IMR-90 (cell line): Measurements from ENCODE around the gene U2SURP. TPM values are rescaled to one million over a fixed set of nuclear protein-coding genes. Genes with fewer than 3 reads are reported as not detected.

Experiments
- ATAC-seq: fragments of 200-7000 bp; cut with Tn5 transposase; 2 replicates; pipeline ENCODE4 v1.9.1; 2020; ENCODE audit warnings: low read depth, mild to moderate bottlenecking, moderate library complexity
- BruUV-seq: library from RNA; stranded (reverse); fragments of 400-500 nt; replicated peaks from 2 replicates; lab custom pipeline; 2021; lab: Mats Ljungman, UMichigan
- CTCF ChIA-PET: fragments of 300-600 bp; formaldehyde crosslinking; extraction: SDS; loops from one replicate; lab custom pipeline; 2021; ENCODE audit warnings: antibody characterized with exemption; lab: Yijun Ruan, JAX
- POLR2A ChIA-PET: fragments of 300-600 bp; sonication (Branson Sonifier 250); formaldehyde crosslinking; loops from one replicate; lab custom pipeline; 2022; ENCODE audit warnings: antibody characterized with exemption; ENCODE audit not compliant: unreplicated experiment; lab: Charles Lee
- DNase-seq: peaks from one replicate; pipeline ENCODE4 v3.0.0; 2013
- H2AFZ ChIP-seq: replicated peaks from 2 replicates; pipeline ENCODE3; 2013; ENCODE audit warnings: low read length, mild to moderate bottlenecking; ENCODE audit not compliant: poor library complexity
- H2AK5ac ChIP-seq: 2 replicates; pipeline ENCODE4 v1.6.1; 2013; ENCODE audit warnings: low read depth, low read length, inconsistent platforms
- H2AK9ac ChIP-seq: replicated peaks from 2 replicates; pipeline ENCODE3; 2013; ENCODE audit warnings: mild to moderate bottlenecking, low read depth, low read length, moderate library complexity; ENCODE audit not compliant: poor library complexity
- H2BK120ac ChIP-seq: 2 replicates; pipeline ENCODE4 v1.6.1; 2013; ENCODE audit warnings: low read depth, low read length, inconsistent platforms
- H2BK15ac ChIP-seq: 3 replicates; pipeline ENCODE4 v1.6.1; 2013; ENCODE audit warnings: low read depth, low read length, inconsistent platforms
- H2BK20ac ChIP-seq: 2 replicates; pipeline ENCODE4 v1.6.1; 2013; ENCODE audit warnings: low read depth, mild to moderate bottlenecking, inconsistent platforms, low read length, moderate library complexity
- H2BK5ac ChIP-seq: 2 replicates; pipeline ENCODE4 v1.6.1; 2013; ENCODE audit warnings: mild to moderate bottlenecking, low read depth, low read length, inconsistent platforms; ENCODE audit not compliant: poor library complexity, severe bottlenecking
- H3K14ac ChIP-seq: replicated peaks from 2 replicates; pipeline ENCODE4 v1.6.1; 2013; ENCODE audit warnings: low read depth, low read length, inconsistent platforms
- H3K18ac ChIP-seq: 2 replicates; pipeline ENCODE4 v1.6.1; 2013; ENCODE audit warnings: low read depth, low read length, control low read depth
- H3K23ac ChIP-seq: 2 replicates; pipeline ENCODE4 v1.6.1; 2013; ENCODE audit warnings: low read depth, low read length, inconsistent platforms
- H3K27ac ChIP-seq: 2 replicates; pipeline ENCODE4 v1.5.1; 2013; ENCODE audit warnings: mild to moderate bottlenecking, control low read depth, low read length; ENCODE audit not compliant: insufficient read depth
- H3K27me3 ChIP-seq: 2 replicates; pipeline ENCODE4 v1.6.1; 2013; ENCODE audit warnings: low read length; ENCODE audit not compliant: control insufficient read depth, insufficient read depth
- H3K36me3 ChIP-seq: 2 replicates; pipeline ENCODE4 v1.6.1; 2013; ENCODE audit warnings: low read length, mixed read lengths; ENCODE audit not compliant: control insufficient read depth, insufficient read depth
- H3K4ac ChIP-seq: 2 replicates; pipeline ENCODE4 v1.6.1; 2013; ENCODE audit warnings: low read depth, low read length, inconsistent platforms
- H3K4me1 ChIP-seq: 2 replicates; pipeline ENCODE4 v1.6.1; 2013; ENCODE audit warnings: low read length, mixed read lengths; ENCODE audit not compliant: control insufficient read depth, insufficient read depth
- H3K4me2 ChIP-seq: 2 replicates; pipeline ENCODE4 v1.6.1; 2013; ENCODE audit warnings: low read depth, mild to moderate bottlenecking, control low read depth, low read length, moderate library complexity
- H3K4me3 ChIP-seq: 2 replicates; pipeline ENCODE4 v1.5.1; 2013; ENCODE audit warnings: low read depth, mild to moderate bottlenecking, control low read depth, low read length, moderate library complexity; ENCODE audit not compliant: insufficient read depth
- H3K56ac ChIP-seq: 2 replicates; pipeline ENCODE4 v1.6.1; 2013; ENCODE audit warnings: low read length, inconsistent platforms; ENCODE audit not compliant: insufficient read depth; ENCODE audit errors: extremely low read depth
- H3K79me1 ChIP-seq, 2 experiments: 2 replicates each; pipeline ENCODE4 v1.6.1; 2013; ENCODE audit warnings: low read length in 2 of 2, inconsistent platforms in 1 of 2, low read depth in 1 of 2
- H3K9ac ChIP-seq: 2 replicates; pipeline ENCODE4 v1.6.1; 2013; ENCODE audit warnings: low read depth, low read length, control low read depth
- H3K9me1 ChIP-seq: 2 replicates; pipeline ENCODE4 v1.6.1; 2013; ENCODE audit warnings: low read length, inconsistent platforms; ENCODE audit not compliant: insufficient read depth
- H3K9me3 ChIP-seq: 2 replicates; pipeline ENCODE4 v1.6.1; 2013; ENCODE audit warnings: low read length; ENCODE audit not compliant: control insufficient read depth, insufficient read depth
- H4K20me1 ChIP-seq: 2 replicates; pipeline ENCODE4 v1.6.1; 2013; ENCODE audit warnings: low read length, inconsistent platforms; ENCODE audit not compliant: insufficient read depth
- H4K5ac ChIP-seq: 2 replicates; pipeline ENCODE4 v1.6.1; 2013; ENCODE audit warnings: mild to moderate bottlenecking, low read depth, low read length, control low read depth
- H4K8ac ChIP-seq, 2 experiments: 2 replicates each; pipeline ENCODE4 v1.6.1; 2013; ENCODE audit warnings: low read depth in 2 of 2, low read length in 2 of 2, control low read depth in 1 of 2, inconsistent platforms in 1 of 2
- H4K91ac ChIP-seq: 2 replicates; pipeline ENCODE4 v1.6.1; 2013; ENCODE audit warnings: low read depth, low read length, inconsistent platforms; ENCODE audit not compliant: insufficient read depth
- BHLHE40 ChIP-seq: fragments of 150-350 bp; IDR thresholded peaks from 2 replicates; pipeline ENCODE4 v1.6.1; 2016; ENCODE audit warnings: mild to moderate bottlenecking, low read depth, low read length
- CEBPB ChIP-seq: IDR thresholded peaks from 2 replicates; pipeline ENCODE4 v1.6.1; 2012; ENCODE audit warnings: low read depth, low read length, improper control_type of control experiment
- CHD1 ChIP-seq: IDR thresholded peaks from 2 replicates; pipeline ENCODE4 v1.6.1; 2012; ENCODE audit warnings: low read depth, low read length, improper control_type of control experiment
- FOS ChIP-seq: fragments of 150-350 bp; IDR thresholded peaks from 2 replicates; pipeline ENCODE4 v1.6.1; 2016; ENCODE audit warnings: low read depth, low read length
- MAFK ChIP-seq: IDR thresholded peaks from 2 replicates; pipeline ENCODE4 v1.6.1; 2012; ENCODE audit warnings: low read depth, low read length, improper control_type of control experiment
- MAZ ChIP-seq: IDR thresholded peaks from 2 replicates; pipeline ENCODE4 v1.6.1; 2012; ENCODE audit warnings: low read depth, mild to moderate bottlenecking, low read length, improper control_type of control experiment, moderate library complexity, borderline replicate concordance
- MXI1 ChIP-seq: IDR thresholded peaks from 2 replicates; pipeline ENCODE4 v1.6.1; 2012; ENCODE audit warnings: low read depth, mild to moderate bottlenecking, low read length, moderate library complexity, borderline replicate concordance
- NFE2L2 ChIP-seq: fragments of 150-350 bp; IDR thresholded peaks from 2 replicates; pipeline ENCODE4 v1.6.1; 2016; ENCODE audit warnings: low read depth, mild to moderate bottlenecking, low read length
- POLR2A ChIP-seq: IDR thresholded peaks from 2 replicates; pipeline ENCODE4 v1.6.1; 2012; ENCODE audit warnings: mild to moderate bottlenecking, low read depth, low read length
- RAD21 ChIP-seq: IDR thresholded peaks from 2 replicates; pipeline ENCODE4 v1.6.1; 2012; ENCODE audit warnings: low read length, improper control_type of control experiment
- RCOR1 ChIP-seq: IDR thresholded peaks from 2 replicates; pipeline ENCODE4 v1.6.1; 2012; ENCODE audit warnings: mild to moderate bottlenecking, low read length, improper control_type of control experiment; ENCODE audit not compliant: insufficient replicate concordance
- RFX5 ChIP-seq: IDR thresholded peaks from 2 replicates; pipeline ENCODE4 v1.8.0; 2012; ENCODE audit warnings: low read depth, mild to moderate bottlenecking, low read length, moderate library complexity
- SMC3 ChIP-seq: fragments of 150-350 bp; IDR thresholded peaks from 2 replicates; pipeline ENCODE4 v1.6.1; 2016; ENCODE audit warnings: low read depth, mild to moderate bottlenecking, antibody characterized with exemption, low read length, moderate library complexity
- WGBS, 2 experiments: methylation state at CpG; one replicate each; pipeline versions ENCODE4 v1.1.5 to v1.1.7; 2013; ENCODE audit warnings: missing lambda C conversion rate in 2 of 2; ENCODE audit not compliant: insufficient read length in 1 of 2; ENCODE audit errors: extremely low coverage in 2 of 2; 5-methylcytosine and 5-hydroxymethylcytosine counted together
- dilution Hi-C: fragments of 300-500 bp; cut with HindIII; formaldehyde crosslinking; loops from one replicate; pipeline ENCODE4 v1.14.3; 2018; ENCODE audit warnings: low sequenced_read_pairs; ENCODE audit not compliant: unreplicated experiment
- in situ Hi-C: fragments of 300-500 bp; cut with MboI; formaldehyde crosslinking; loops from 3 replicates; pipeline ENCODE4 v1.14.3; 2019; ENCODE audit warnings: low sequenced_read_pairs, inconsistent platforms, mixed read lengths
- intact Hi-C: fragments of 100-400 bp; cut with micrococcal nuclease; formaldehyde crosslinking; loops from 2 replicates; pipeline ENCODE4 v1.10.0; 2022
- polyA plus RNA-seq, 3 experiments: library from polyadenylated mRNA; depleted of rRNA; stranded (reverse); fragments of >200 nt; gene quantifications; 2 replicates each; pipeline ENCODE4 v1.2.3, GENCODE V29; 2012; ENCODE audit warnings: low replicate concordance in 1 of 3
- total RNA-seq: library from RNA; depleted of rRNA; stranded (reverse); fragments of >200 nt; gene quantifications from 2 replicates; pipeline ENCODE4 v1.2.3, GENCODE V29; 2012
- TF ChIP-seq, protein P1 (sequence below): conservative IDR thresholded peaks from 2 replicates; pipeline ENCODE4 v1.5.1; 2012; ENCODE audit warnings: mild to moderate bottlenecking, low read depth, low read length, improper control_type of control experiment
- TF ChIP-seq, protein P2 (sequence below): fragments of 150-350 bp; IDR thresholded peaks from 2 replicates; pipeline ENCODE4 v1.6.1; 2016; ENCODE audit warnings: low read depth, mild to moderate bottlenecking, low read length, moderate library complexity, borderline replicate concordance
- TF ChIP-seq, protein P3 (sequence below): fragments of 150-350 bp; IDR thresholded peaks from 2 replicates; pipeline ENCODE4 v1.6.1; 2017; ENCODE audit warnings: mild to moderate bottlenecking, antibody characterized with exemption, low read length, low read depth

U2SURP gene
- total and polyA plus RNA-seq, 2 of the 4 experiments (the other 2 are of a cell fraction): 24.8 to 29.4 TPM

GRCh38 chr3:143103652-143104051 lies 102.3 kb downstream of the U2SURP start:
- Histone ChIP-seq H3K4me1 (no peaks in the 10 kb centered on the region), H2BK20ac (no peak overlapping the region), H2AFZ (no peak overlapping the region), H2AK9ac (no peak overlapping the region), H3K4me2 (no peak overlapping the region), H4K20me1 (no peaks in the 10 kb centered on the region), H3K18ac (no peak overlapping the region), H3K14ac (no peak overlapping the region), H3K4me3 (no peak overlapping the region), H3K9me1 (no peaks in the 10 kb centered on the region), H4K5ac (no peak overlapping the region), H2BK5ac (no peak overlapping the region), H3K27ac (no peak overlapping the region), H3K79me1 (no peaks in the 10 kb centered on the region), H3K56ac (no peak overlapping the region), H3K9me3 (peaks cover 5% of the 10 kb centered on the region), H3K4ac (no peak overlapping the region), H2BK120ac (no peak overlapping the region), H2BK15ac (no peak overlapping the region), H2AK5ac (no peak overlapping the region), H4K91ac (no peak overlapping the region), H3K36me3 (no peaks in the 10 kb centered on the region), H4K8ac (no peak overlapping the region), H3K27me3 (peaks cover 9% of the 10 kb centered on the region), H3K9ac (no peak overlapping the region), H3K23ac (no peak overlapping the region)
- intact Hi-C loops (no loop called here), in situ Hi-C loops (loop anchor here (10.0 kb wide), 1 partner anchor 551 kb away; no protein-coding TSS in a partner anchor), dilution Hi-C loops (no loop called here)
- WGBS, 2 experiments: 79% methylated on average over 2 of the region's 2 CpGs; no CpG with 5 or more reads in 1 of the 2 experiments
- ChIA-PET CTCF (no interaction called here), POLR2A (no interaction called here)
- DNase-seq (no peak), ATAC-seq (no peak)
- TF ChIP-seq, protein P1, sequence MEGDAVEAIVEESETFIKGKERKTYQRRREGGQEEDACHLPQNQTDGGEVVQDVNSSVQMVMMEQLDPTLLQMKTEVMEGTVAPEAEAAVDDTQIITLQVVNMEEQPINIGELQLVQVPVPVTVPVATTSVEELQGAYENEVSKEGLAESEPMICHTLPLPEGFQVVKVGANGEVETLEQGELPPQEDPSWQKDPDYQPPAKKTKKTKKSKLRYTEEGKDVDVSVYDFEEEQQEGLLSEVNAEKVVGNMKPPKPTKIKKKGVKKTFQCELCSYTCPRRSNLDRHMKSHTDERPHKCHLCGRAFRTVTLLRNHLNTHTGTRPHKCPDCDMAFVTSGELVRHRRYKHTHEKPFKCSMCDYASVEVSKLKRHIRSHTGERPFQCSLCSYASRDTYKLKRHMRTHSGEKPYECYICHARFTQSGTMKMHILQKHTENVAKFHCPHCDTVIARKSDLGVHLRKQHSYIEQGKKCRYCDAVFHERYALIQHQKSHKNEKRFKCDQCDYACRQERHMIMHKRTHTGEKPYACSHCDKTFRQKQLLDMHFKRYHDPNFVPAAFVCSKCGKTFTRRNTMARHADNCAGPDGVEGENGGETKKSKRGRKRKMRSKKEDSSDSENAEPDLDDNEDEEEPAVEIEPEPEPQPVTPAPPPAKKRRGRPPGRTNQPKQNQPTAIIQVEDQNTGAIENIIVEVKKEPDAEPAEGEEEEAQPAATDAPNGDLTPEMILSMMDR: no peak
- TF ChIP-seq POLR2A (no peak), RFX5 (no peak), BHLHE40 (no peak), MXI1 (no peak), SMC3 (no peak), CHD1 (no peak), MAFK (no peak), NFE2L2 (no peak), FOS (no peak), CEBPB (no peak), RAD21 (no peak), RCOR1 (no peak), MAZ (no peak)
- TF ChIP-seq, protein P2, sequence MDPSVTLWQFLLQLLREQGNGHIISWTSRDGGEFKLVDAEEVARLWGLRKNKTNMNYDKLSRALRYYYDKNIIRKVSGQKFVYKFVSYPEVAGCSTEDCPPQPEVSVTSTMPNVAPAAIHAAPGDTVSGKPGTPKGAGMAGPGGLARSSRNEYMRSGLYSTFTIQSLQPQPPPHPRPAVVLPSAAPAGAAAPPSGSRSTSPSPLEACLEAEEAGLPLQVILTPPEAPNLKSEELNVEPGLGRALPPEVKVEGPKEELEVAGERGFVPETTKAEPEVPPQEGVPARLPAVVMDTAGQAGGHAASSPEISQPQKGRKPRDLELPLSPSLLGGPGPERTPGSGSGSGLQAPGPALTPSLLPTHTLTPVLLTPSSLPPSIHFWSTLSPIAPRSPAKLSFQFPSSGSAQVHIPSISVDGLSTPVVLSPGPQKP: no peak
- TF ChIP-seq, protein P3, sequence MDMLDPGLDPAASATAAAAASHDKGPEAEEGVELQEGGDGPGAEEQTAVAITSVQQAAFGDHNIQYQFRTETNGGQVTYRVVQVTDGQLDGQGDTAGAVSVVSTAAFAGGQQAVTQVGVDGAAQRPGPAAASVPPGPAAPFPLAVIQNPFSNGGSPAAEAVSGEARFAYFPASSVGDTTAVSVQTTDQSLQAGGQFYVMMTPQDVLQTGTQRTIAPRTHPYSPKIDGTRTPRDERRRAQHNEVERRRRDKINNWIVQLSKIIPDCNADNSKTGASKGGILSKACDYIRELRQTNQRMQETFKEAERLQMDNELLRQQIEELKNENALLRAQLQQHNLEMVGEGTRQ: no peak
- BruUV-seq: no TSS peak
